ENCODE measurements around the gene RAB10.

The RAB10 gene

DNA sequence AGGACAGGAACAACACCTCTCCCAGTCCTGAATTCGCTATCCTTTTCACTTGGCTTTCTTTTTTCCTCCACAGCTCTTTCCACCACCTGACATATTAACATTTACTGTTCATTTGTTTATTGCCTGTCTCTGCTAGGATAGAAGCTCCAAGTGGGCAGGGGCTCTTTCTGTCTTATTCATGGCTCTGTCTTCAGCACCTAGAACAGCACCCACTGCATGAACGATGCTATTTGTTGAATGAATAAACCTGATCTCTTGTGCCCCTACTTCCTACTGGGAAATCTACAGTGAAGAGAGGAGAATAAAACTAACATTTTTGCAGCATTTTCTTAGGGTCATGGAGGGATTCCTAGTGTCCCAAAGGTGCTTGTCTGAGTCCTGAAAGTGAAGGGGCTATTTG is 114.6 kb downstream of the RAB10 start:
- TF ChIP-seq, protein P1, sequence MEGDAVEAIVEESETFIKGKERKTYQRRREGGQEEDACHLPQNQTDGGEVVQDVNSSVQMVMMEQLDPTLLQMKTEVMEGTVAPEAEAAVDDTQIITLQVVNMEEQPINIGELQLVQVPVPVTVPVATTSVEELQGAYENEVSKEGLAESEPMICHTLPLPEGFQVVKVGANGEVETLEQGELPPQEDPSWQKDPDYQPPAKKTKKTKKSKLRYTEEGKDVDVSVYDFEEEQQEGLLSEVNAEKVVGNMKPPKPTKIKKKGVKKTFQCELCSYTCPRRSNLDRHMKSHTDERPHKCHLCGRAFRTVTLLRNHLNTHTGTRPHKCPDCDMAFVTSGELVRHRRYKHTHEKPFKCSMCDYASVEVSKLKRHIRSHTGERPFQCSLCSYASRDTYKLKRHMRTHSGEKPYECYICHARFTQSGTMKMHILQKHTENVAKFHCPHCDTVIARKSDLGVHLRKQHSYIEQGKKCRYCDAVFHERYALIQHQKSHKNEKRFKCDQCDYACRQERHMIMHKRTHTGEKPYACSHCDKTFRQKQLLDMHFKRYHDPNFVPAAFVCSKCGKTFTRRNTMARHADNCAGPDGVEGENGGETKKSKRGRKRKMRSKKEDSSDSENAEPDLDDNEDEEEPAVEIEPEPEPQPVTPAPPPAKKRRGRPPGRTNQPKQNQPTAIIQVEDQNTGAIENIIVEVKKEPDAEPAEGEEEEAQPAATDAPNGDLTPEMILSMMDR (IDR thresholded peaks at IDR 0.05; ENCODE audit: extremely low read depth, missing control alignments) = no peak
- no peak for DNase-seq (ENCODE audit: low spot score)

DNA sequence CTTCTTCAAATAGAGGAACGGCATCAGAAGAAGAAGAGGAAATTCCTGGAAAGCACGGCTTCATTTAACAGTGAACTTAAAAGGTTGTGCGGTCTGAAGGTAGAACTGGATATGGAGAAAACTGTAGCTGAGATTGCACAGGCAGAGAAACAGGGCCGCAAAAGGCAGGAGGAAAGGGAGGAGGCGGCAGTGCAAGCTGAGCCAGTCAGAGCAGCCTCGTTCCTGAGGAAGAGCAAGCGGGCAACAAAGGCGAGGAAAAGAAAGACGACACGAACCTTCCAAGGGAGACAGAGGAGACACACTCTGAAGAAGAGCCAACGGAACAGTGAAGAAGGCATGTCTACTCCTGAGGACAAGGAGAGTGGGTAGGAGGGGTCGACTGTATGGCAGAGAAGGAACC is 116.4 kb downstream of the RAB10 start:
- TF ChIP-seq, protein P1 (IDR thresholded peaks at IDR 0.05; ENCODE audit: extremely low read depth, missing control alignments) = no peak
- DNase-seq (ENCODE audit: low spot score) = no peak

DNA sequence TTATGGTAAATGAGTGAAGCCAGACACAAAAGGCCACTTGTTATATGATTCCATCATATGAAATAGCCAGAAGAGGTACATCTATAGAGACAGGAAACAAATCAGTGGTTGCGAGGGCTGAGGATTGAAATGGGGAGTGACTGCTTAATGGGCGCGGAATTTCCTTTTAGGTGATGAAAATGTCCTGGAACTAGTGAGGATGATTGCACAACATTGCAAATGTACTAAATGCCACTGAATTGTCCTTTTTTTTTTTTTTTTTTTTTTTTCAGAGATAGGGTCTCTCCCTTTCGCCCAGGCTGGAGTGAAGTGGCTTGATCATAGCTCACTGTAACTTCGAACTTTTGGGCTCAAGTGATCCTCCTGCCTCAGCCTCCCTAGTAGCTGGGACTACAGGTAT is 123.7 kb downstream of the RAB10 start:
- DNase-seq (ENCODE audit: low spot score) = no peak
- TF ChIP-seq, protein P1 (IDR thresholded peaks at IDR 0.05; ENCODE audit: extremely low read depth, missing control alignments) = no peak

DNA sequence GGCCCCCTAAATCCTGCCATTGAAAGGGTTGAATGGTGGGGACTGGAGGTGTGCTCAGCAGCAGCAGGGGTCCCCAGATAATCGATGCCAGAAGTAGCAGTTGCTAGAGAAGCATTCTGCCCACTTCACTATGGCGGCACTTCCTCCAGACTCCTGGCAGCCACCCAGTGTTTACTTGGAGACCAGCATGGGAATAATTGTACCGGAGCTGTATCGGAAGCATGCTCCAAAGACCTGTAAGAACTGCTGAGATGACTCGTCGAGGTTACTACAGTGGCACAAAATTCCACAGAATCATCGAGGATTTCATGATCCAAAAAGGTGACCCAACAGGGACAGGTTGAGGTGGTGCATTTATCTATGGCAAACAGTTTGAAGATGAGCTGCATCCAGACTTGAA is 128.0 kb downstream of the RAB10 start:
- TF ChIP-seq, protein P1 (IDR thresholded peaks at IDR 0.05; ENCODE audit: extremely low read depth, missing control alignments) = no peak
- no peak for DNase-seq (ENCODE audit: low spot score)

DNA sequence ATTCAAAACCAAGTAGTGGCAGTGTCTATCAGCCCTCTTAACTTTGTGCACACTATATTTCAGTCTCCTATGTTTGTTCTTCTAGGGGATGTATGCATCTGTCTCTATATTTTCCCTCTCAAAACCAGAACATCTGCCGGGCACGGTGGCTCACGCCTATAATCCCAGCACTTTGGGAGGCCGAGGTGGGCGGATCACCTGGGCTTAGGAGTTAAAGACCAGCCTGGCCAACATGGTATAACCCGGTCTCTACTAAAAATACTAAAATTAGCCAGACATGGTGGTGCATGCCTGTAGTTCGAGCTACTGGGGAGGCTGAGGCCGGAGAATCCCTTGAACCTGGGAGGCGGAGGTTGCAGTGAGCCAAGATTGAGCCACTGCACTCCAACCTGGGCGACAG is 129.1 kb downstream of the RAB10 start:
- TF ChIP-seq, protein P1 (IDR thresholded peaks at IDR 0.05; ENCODE audit: extremely low read depth, missing control alignments) = no peak
- no peak for DNase-seq (ENCODE audit: low spot score)

DNA sequence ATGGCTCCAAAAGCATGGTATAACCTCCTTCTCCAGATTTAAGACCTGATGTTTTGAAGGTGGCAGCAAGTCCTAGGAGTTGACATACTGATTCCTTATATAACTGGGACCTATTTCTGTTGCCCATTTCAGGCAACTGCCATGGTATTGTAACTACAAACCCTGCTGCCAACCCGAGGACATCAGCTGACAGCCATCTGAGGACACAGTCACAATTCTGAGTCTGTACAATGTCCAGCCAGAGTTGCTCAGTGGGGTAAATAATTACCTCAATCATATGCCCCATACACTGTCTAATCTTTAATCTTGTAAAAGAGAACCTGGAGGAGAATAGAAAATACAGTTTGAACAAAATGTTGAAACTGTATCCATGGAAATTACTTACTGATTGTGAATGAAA is 130.3 kb downstream of the RAB10 start:
- DNase-seq (ENCODE audit: low spot score) = no peak
- TF ChIP-seq, protein P1 (IDR thresholded peaks at IDR 0.05; ENCODE audit: extremely low read depth, missing control alignments) = no peak

DNA sequence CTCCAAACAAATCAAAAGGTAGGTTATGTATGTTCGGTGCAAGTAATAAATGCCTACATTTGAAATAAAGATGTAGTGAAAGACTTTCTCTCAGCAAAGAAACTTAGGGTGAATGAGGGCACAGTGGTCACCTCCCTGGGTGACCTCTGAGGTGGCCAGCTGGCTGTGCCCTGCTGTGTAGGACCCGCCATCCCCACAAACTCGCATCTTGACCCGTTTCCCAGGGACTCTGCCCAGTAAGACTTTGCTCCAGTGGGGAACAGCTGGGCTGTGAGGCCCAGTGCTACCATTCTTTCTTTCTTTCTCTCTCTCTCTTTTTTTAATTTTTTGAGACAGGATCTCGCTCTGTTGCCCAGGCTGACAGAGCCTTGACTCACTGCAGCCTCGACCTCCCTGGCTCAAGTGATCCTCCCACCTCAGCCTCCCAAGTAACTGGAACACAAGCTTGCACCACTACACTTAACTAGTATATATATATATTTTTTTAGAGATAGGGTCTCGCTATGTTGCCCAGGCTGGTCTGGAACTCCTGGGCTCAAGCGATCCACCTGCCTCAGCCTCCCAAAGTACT is 130.8 kb downstream of the RAB10 start:
- TF ChIP-seq, protein P1 (IDR thresholded peaks at IDR 0.05; ENCODE audit: extremely low read depth, missing control alignments) = no peak
- no peak for DNase-seq (ENCODE audit: low spot score)

All from GM20000 (cell line).